OCI-LY7 (cell line): ENCODE measurements around the gene TPCN1. TPM values are rescaled to one million over a fixed set of nuclear protein-coding genes. Genes with fewer than 3 reads are reported as not detected.

Source experiments
- BruUV-seq: library from RNA; stranded (reverse); fragments of 400-500 nt; replicated peaks from 2 replicates; lab custom pipeline; 2021; lab: Mats Ljungman, UMichigan
- CTCF ChIA-PET: fragments of 300-600 bp; sonication (Branson Sonifier 250); formaldehyde crosslinking; loops from one replicate; lab custom pipeline; 2022; ENCODE audit warnings: antibody characterized with exemption; ENCODE audit not compliant: unreplicated experiment; lab: Charles Lee
- POLR2A ChIA-PET: fragments of 300-600 bp; sonication (Branson Sonifier 250); formaldehyde crosslinking; loops from one replicate; lab custom pipeline; 2022; ENCODE audit warnings: antibody characterized with exemption; lab: Charles Lee
- DNase-seq: peaks from one replicate; pipeline ENCODE4 v3.0.0-alpha.2; 2015; ENCODE audit warnings: low spot score
- H2AFZ ChIP-seq: fragments of 200-600 bp; sonication (generic), shearing (Covaris generic); 2 replicates; pipeline ENCODE4 v1.6.1; 2014; ENCODE audit warnings: mild to moderate bottlenecking, antibody characterized with exemption, low read length, moderate library complexity
- H3K27ac ChIP-seq: fragments of 200-600 bp; sonication (generic); 2 replicates; pipeline ENCODE4 v1.5.1; 2014; ENCODE audit warnings: mixed run types, low read depth, mild to moderate bottlenecking, moderate library complexity, low read length, inconsistent platforms; ENCODE audit not compliant: poor library complexity, severe bottlenecking
- H3K36me3 ChIP-seq: fragments of 200-600 bp; sonication (generic); 2 replicates; pipeline ENCODE4 v1.6.1; 2014; ENCODE audit warnings: mild to moderate bottlenecking, antibody characterized with exemption, low read length, moderate library complexity, mixed read lengths; ENCODE audit not compliant: insufficient read depth
- H3K4me1 ChIP-seq: fragments of 200-600 bp; sonication (generic); 2 replicates; pipeline ENCODE4 v1.5.1; 2014; ENCODE audit warnings: mild to moderate bottlenecking, low read length; ENCODE audit not compliant: insufficient read depth, poor library complexity, severe bottlenecking
- H3K4me2 ChIP-seq: fragments of 200-600 bp; sonication (generic); 2 replicates; pipeline ENCODE4 v1.6.1; 2014; ENCODE audit warnings: mild to moderate bottlenecking, low read length
- H3K4me3 ChIP-seq: fragments of 200-600 bp; sonication (generic); 2 replicates; pipeline ENCODE4 v1.5.1; 2014; ENCODE audit warnings: mild to moderate bottlenecking, low read depth, low read length; ENCODE audit not compliant: poor library complexity, severe bottlenecking
- H3K79me2 ChIP-seq: fragments of 200-600 bp; sonication (generic); 2 replicates; pipeline ENCODE4 v1.6.1; 2016; ENCODE audit warnings: low read depth, mild to moderate bottlenecking, low read length, moderate library complexity, mixed read lengths; ENCODE audit not compliant: insufficient read depth
- H3K9me2 ChIP-seq: fragments of 200-600 bp; sonication (generic); 2 replicates; pipeline ENCODE4 v1.6.1; 2016; ENCODE audit warnings: mild to moderate bottlenecking, low read length, mixed read lengths; ENCODE audit not compliant: insufficient read depth
- H3K9me3 ChIP-seq: fragments of 200-600 bp; sonication (generic); 2 replicates; pipeline ENCODE4 v1.6.1; 2014; ENCODE audit warnings: mild to moderate bottlenecking, mixed run types, low read length, mixed read lengths
- H4K20me1 ChIP-seq: fragments of 200-600 bp; sonication (generic); 2 replicates; pipeline ENCODE4 v1.6.1; 2014; ENCODE audit warnings: mild to moderate bottlenecking, antibody characterized with exemption, low read length, moderate library complexity, mixed read lengths; ENCODE audit not compliant: insufficient read depth
- CTCF ChIP-seq: fragments of 200-600 bp; sonication (generic); conservative IDR thresholded peaks from 2 replicates; pipeline ENCODE4 v1.5.1; 2014; ENCODE audit warnings: mild to moderate bottlenecking, antibody characterized with exemption, low read length, moderate library complexity, mixed read lengths
- EZH2phosphoT487 ChIP-seq: fragments of 200-600 bp; sonication (generic); IDR thresholded peaks from 2 replicates; pipeline ENCODE4 v1.6.1; 2018; ENCODE audit warnings: low read depth, borderline replicate concordance, mild to moderate bottlenecking, mixed run types, antibody characterized with exemption, low read length, moderate library complexity, mixed read lengths
- intact Hi-C: fragments of 100-400 bp; cut with micrococcal nuclease; formaldehyde crosslinking; loops from one replicate; pipeline ENCODE4 v1.10.0; 2022; ENCODE audit not compliant: unreplicated experiment
- total RNA-seq, 2 experiments: library from RNA; depleted of rRNA in 1 of 2; stranded (reverse); fragments of >200 nt in 1 of 2; shearing (Covaris generic) in 1 of 2; gene quantifications; 2 replicates each; pipeline ENCODE4 v1.2.3, GENCODE V29; 2014 to 2022

The TPCN1 gene
- total RNA-seq, 2 experiments from 2014 or later: 96.0 to 160 TPM

DNA sequence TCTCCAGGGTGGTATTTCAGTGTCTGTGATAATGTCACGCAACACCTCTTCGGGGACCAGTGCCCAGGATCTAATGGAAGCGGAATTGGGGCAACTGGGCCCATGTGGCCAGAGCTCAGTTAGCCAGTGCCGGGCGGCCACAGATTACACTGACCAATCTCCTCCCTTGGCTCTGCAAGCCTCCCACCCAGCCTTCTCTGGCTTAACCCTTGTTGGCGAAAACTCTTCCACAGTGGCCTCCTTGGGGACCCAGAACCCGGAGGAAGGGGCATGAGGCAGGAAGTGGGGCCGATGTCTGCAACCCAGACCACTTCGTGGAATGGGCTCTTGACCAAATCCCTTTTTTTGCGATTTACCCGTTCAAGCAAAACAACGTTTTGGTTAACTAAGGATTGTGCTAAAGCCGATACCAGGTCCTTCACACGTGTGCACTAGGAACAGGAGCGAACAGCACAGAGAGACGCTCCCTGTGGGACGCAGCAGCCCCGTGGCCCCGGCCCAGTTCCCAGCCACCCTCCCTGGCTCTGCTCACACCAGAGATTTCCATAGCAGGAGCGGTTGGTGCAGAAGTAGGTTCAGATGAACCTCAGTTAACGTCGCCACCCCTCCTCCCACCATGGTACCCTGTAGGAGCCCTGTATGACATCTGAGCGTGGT is 75.4 kb downstream of the TPCN1 start:
- BruUV-seq: TSS peak; percentile 54

GRCh38 chr12:113297214-113297587 is 75.9 kb downstream of the TPCN1 start:
- TF ChIP-seq CTCF (no peak), EZH2phosphoT487 (no peak)
- Histone ChIP-seq H3K4me2 (no peak overlapping the region), H3K79me2 (no peaks in the 10 kb centered on the region), H2AFZ (no peak overlapping the region), H4K20me1 (no peaks in the 10 kb centered on the region), H3K4me1 (no peaks in the 10 kb centered on the region), H3K4me3 (no peak overlapping the region), H3K9me3 (no peaks in the 10 kb centered on the region), H3K36me3 (peaks cover 96% of the 10 kb centered on the region), H3K27ac (no peak overlapping the region), H3K9me2 (no peaks in the 10 kb centered on the region)
- intact Hi-C loops: no loop called here
- BruUV-seq: no TSS peak
- POLR2A ChIA-PET: interaction anchor here (0.7 kb wide), 1 partner anchor 176 kb away, joined by 5 read pairs; no protein-coding TSS in a partner anchor
- DNase-seq: no peak
- CTCF ChIA-PET: no interaction called here

More for the DNA sequence above, 75.4 kb downstream of the TPCN1 start:
- H3K79me2 ChIP-seq: no peaks in the 10 kb centered on the region
- no peaks in the 10 kb centered on the region for H3K4me1 ChIP-seq
- peaks cover 96% of the 10 kb centered on the region for H3K36me3 ChIP-seq
- TF ChIP-seq CTCF (no peak), EZH2phosphoT487 (no peak)
- intact Hi-C loops: no loop called here
- DNase-seq: no peak
- no peaks in the 10 kb centered on the region for H4K20me1 ChIP-seq
- no peaks in the 10 kb centered on the region for H3K9me2 ChIP-seq
- no peak overlapping the region for H3K27ac ChIP-seq
- H2AFZ ChIP-seq: no peak overlapping the region
- ChIA-PET POLR2A (no interaction called here), CTCF (no interaction called here)
- no peak overlapping the region for H3K4me2 ChIP-seq
- no peaks in the 10 kb centered on the region for H3K9me3 ChIP-seq
- no peak overlapping the region for H3K4me3 ChIP-seq
